CD4-positive, alpha-beta T cell treated with Interleukin-15 for 1 hour (primary cell): ENCODE data around the gene ECI1.

Experiments
- DNase-seq: peaks from one replicate; pipeline ENCODE4 v3.0.0-alpha.2; 2020

ECI1 gene

GRCh38 chr16:2194166-2194834 lies 57.1 kb downstream of the ECI1 start:
- no peak for DNase-seq

- DNase-seq, result no peak
Measured at GRCh38 chr16:2191446-2191706, 60.0 kb downstream of the ECI1 start.

GRCh38 chr16:2190659-2191445 lies 60.5 kb downstream of the ECI1 start:
- DNase-seq, result no peak

GRCh38 chr16:2190002-2190658 lies 61.3 kb downstream of the ECI1 start:
- no peak for DNase-seq
